HG02884 (cell line): Measurements from ENCODE around the gene ABCC9.

Source experiments
- ATAC-seq: cut with Tn5 transposase; IDR thresholded peaks from one replicate; pipeline ENCODE4 v1.9.1; 2021; ENCODE audit warnings: mild to moderate bottlenecking, moderate library complexity; ENCODE audit not compliant: unreplicated experiment

The ABCC9 gene

DNA sequence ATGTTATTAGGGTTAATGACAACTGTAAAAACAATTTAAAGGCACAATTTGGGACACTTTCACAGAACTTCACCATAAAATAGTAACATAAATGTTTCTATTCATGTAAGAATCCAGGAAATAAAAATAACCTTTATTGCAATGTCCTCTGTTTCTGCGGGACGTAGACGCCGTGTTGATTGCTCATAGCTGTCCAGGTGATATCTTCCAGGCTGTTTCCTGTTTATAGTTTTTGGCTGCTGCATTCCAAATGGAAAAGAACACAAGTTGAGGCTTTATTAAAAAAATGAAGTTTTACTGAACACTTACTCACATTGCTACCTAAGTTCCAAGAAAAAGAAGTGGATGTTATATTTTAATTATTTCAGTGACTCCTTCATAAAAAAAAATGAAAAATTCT, 58.6 kb downstream of the ABCC9 start:
- ATAC-seq: no peak

DNA sequence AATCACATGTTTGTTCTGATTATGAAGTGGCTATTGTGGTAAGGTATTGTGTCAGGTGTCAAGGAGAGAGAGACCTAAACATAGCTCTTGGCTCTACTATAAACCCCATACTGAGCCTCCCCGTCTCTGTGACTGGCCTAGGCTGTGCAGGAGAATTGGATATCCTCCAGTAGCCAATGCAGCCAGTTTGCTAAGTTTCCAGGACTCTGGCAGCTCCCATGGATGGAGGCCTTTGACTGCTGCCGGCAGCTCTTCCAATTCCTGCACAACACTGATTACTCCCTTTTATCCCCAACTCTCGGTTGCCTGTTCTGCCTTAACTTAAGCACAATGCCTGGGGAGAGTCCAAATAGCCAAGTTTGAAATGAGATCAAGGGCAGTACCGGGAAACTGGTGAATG, 59.3 kb downstream of the ABCC9 start:
- ATAC-seq: no peak

DNA sequence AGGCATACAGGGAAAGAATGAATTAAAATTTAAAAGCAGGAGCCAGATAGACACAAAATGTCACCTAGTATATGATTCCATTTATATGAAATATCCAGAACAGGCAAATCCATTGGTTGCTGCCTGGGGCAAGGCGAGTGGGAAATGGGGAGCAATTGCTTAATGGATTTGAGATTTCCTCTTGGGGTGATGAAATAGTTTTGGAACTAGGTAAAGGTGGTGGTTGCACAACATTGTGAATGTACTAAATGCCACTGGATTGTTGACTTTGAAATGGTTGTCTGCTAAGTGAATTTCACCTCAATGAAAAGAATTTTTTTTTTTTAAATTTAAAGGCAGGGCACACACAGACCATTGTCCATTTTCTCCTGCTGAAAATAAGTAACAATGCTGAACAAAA, 61.9 kb downstream of the ABCC9 start:
- no peak for ATAC-seq

DNA sequence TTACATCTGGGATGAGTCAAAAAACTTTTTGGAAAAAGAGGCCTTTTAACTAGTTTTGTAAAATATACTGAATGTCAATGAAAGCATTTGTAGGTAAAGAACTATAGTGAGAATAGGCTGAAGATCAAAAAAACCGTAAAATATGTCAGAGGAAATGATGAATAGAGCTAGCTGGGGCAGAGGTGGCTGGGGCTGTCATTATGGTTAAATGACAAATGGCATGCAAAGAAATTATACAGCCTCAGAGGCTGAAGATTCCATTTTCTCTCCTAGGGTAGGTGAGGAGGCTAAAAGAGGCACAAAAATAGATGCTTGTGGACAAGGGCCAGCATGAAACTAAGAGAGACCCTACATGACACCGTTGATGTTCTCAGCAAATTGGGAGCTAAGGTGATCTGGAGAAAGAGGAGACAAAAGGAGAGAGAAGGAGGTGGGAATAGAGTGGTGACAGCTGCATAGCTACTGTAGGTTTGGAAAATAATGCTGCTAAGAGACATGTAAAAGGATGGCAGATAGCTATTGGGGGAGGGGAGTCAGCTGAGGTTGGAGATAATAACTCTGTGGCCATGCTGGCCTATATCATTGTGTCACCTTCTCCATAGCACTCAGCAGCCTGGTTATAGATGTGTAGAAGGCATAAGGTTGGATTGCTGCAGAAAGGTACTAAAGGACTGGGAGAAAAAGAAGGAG, 63.8 kb downstream of the ABCC9 start:
- no peak for ATAC-seq

DNA sequence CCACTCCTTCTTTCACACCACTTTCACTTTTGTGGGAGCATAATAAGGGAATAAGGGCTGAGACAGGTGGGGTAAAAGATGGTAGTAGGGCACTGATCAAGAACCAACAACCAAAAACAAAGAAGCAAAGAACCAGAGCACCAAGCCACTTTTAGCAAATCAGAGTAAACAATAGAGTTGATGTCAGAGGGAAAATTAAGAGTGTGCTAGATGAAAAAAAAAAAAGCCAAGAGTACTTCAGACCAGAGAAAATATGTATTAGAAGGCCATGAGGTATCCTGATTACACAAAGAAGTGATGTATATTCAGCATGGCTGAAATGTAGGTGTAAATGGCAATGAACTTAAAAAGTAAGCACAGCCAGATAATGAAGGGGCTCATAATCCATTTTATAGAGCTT, 75.4 kb downstream of the ABCC9 start:
- ATAC-seq: no peak

DNA sequence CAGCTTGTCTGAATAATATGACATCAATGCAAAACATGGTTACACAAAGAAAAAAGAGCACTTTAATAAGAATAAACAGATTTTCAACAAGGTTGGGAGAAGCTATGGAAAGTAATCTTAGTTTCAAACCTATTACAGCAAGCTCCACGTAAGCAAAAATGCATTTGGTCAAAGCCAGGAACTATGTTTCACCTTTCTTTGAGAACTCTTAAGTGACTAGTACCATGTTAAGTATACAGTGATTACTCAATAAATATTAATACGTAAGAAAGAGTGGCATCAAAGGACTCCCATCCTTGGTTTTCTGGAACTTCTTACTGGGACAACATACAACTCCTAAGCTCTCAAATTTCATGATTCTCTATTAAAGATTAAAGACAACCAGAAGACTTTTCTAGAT, 80.7 kb downstream of the ABCC9 start:
- ATAC-seq: no peak

DNA sequence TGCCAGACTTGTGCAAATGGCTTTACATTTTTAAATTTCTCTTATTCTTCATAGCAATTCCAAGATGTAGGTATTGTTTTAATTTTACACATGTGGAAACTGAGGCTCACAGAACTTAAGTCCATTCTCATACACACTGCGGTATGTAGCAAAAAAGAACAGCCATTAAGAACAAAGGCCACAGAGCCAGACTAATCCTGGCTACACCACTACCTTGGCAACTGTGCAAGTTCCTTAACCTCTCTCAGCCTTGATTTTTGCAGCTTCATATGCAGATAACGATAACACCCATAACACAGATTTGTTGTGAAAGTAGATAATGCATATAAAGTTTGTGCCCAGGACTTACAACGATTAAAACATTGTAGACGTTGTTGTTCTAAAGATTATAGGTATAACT, 81.1 kb downstream of the ABCC9 start:
- no peak for ATAC-seq

DNA sequence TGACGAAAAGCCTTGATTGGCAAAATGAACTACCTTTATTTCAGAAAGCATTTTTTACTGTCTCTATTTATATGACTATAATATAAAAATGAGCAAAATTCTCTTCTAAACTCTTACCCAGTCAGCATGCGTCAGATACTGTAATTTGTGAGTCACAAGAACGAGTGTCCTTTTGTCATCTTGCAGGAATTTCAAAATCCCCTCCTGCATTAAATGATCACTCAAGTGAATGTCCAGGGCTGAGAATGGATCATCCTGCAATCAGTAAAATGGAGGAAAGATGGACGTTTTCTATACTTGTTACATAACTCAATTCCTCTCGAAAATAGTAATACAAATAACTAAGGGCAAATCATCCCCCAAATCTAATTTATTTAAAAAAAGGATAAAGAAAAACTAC, 89.0 kb downstream of the ABCC9 start:
- no peak for ATAC-seq

DNA sequence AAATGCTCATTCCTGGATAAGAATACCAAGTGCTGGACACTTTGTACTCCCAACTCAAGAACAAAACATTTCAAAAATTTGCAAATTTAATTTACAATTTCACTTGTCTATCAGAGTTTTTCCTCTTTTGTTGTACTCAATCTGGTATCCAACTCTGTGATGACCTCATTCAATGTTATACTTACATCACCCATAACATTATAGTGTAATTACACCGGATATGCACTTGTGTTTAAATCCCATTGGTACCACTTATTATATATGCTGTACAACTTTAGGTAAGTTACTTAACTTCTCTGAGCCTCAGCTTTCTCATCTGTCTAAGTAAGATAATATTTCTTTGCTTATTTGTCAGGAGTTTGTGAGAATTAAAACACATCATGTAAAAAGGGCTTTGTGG, 90.1 kb downstream of the ABCC9 start:
- no peak for ATAC-seq

DNA sequence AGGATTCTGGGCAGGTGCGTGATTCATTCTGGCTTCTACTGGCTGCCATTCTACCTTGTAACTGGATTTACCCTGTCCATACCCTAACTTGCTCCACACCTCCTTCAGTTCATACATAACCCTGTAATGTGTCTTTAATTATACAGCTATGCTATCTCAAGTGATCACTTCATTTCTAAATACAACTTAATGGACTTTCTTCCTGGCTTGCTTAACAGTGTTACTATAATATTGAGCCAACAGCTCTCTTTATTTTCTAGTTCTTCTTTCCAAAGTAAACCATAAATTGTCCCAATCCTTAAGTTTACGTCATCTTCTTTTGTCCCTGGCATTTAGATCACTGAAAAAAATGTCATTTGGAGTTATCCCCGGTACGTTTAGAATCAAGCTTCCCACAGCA, 90.8 kb downstream of the ABCC9 start:
- no peak for ATAC-seq

DNA sequence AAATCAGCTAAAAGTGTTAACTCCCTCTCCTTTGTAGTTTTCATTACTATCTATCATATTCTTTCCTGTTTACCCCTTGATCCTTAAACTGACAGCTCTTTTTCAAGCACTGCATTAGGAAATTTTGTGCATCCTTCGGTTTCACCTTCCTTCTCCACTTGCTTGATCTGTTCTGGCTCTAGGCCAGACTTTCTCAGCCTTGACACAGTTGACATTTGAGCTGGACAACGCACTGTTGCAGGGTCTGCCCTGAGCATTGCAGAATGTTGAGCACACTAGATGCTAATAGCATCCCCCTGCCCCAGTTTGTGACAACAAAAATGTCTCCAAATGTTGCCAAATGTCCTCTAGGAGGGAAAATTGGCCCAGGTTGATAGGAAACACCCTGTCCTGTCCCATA, 91.3 kb downstream of the ABCC9 start:
- no peak for ATAC-seq

DNA sequence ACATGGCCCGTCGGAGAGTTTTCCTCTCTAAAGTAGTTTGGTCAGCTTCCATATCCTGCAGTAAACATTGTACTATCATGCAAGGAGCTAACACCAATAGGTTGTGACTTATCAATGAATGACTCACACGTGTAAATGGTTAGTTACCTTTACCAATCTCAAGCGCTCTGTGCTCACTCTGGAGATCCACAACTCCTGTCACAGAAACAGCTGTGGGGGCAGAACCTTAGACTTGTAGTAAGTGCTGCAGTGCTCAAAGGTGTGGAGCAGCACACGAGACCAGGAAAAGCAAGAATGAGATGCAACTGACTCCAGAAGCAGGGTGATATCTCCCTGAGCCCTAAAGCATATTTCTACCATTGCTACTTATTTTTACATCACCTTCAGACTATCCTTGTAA, 93.0 kb downstream of the ABCC9 start:
- no peak for ATAC-seq

DNA sequence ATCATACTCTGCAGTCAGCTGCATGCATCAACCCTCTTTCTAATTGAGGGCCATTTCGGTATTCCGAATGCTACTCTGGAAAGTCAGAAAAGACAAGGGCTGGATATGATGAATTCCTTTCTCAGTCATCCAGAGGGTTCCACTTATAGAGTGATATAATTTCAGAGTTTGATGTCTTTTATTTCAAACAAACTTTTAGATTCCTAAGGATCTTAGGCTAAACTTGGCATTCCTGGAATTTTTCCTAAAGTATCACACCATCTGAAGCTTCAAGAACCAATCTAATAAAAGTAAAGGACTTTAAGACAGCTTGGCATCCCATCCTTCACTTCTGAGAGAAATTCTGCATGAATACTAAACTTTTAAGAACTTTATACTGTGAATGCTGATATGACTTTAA, 97.4 kb downstream of the ABCC9 start:
- ATAC-seq: no peak

DNA sequence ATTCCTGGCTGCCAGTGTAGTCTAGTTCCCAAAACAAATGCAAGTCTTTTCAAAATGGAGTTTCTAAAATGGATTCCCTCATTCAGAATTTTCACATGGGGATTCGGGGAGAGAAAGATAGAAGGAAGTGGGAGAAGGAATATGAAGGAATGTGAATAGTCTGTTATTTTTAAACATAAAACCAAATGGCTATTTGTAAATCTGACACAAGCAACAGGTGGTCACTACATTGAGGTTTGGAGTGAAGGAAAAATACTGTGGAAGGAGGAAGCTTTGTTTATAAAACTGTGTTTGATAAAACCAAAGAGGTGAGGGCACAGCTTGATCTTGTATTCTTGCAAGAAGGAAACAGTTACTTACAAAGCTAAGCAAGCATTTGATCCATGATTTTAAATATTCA, 101.5 kb downstream of the ABCC9 start:
- no peak for ATAC-seq

DNA sequence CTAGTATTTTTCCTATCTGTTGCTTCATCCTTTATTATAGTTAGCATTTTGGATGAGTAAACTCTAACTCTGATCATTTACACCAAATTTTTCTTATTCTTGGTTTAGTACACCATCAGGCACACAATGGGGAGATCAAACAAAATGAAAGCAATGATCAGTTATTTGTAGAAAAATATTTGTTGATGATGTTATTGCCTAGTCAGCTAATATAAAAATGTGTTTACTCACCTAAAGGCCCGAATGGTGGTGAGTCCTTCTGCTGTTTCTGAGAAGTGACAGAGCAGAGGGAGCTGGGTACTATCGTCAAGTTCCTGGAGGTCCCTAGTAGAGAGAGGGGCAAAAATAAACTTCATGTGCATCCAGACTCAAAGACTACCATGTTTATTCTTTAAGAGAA, 103.4 kb downstream of the ABCC9 start:
- no peak for ATAC-seq

DNA sequence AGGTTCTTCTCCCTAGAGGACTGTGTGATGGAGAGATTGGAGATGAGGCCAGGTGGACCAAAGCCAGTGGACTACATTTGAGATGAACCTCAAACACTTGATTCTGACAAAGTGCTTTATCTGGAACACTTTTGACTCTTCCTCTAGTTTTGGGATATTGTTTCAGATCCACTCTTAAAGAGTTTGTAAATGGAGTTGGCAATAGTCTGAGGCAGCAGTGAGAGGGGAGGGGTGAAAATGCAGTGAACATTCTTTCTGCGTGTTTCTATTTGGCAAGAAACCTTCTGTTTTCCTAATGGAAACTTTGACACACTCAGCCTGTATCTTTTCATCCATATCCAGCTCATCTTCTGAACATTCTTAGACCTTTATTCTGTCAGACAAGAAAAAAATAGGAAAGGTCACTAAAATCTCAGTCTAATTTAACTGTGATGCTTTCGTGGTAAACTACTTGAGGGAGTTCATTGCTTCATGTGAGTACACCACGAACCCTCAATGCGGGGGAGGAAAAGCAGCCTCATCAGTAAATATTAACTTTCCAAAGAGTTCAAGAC, 109.4 kb downstream of the ABCC9 start:
- no peak for ATAC-seq

DNA sequence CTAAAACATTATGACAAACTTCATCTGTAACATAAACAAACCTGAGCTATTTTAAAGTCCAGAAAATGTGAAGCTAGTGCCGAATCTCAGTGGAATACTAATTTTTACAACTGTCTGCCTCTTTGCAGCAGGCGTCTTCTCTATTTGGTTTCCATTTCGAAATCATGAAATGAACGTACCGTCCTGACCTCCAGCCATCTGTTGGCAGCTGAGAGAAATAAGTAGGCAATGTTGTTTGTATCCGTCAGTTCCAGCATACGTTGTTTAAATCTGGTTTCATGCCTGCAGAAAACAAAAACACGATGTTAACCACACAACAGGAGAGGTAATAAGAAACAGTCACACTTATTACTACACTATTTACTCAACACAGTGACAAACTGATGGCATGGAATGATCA, 112.4 kb downstream of the ABCC9 start:
- ATAC-seq: no peak

DNA sequence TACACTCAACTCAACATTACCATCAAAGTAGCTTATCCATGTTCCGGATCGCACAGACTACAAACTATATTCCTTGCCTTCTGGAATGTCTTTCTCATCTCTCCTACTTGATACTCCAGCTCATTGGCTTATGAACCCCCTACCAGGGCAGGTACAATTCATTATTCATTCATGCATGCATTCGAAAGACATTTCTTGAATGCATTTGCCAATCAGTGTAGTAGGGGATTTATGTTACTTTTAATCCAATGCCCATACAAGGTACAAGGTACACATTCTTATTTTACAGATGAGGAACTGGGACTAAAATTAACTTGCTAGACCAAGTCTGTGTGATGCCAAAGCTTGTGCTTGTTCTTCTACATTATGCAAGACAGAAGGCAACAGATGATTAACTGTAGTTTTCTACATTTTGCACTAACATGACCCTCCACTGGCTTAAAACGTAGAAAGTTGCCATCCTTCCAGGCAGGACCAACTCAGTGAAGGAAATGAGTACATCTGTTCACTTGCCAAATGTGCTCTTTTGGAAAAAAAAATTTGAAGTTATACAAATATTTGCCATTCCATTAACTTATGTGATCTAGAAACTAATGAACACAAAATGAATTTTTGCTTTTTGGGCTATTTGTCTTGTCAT, 113.0 kb downstream of the ABCC9 start:
- no peak for ATAC-seq

DNA sequence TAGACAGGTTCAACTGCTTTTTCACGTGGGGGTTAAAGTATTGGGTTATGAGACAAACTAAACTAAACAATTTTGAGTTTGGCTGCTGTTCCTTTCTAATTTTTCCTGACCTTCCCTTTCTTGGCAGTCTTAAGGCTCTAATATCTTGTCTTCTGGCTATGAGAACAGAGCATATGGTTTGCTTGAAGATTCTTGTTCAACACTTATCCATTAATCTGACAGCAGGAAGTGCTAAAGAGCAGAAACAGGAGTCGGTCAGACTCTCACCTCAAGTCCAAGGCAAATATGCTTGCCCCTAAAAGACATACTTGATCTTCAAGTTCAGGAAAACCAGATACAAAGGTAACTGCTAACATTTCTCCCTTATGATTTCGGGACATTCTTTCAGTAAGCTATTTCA, 114.1 kb downstream of the ABCC9 start:
- no peak for ATAC-seq

DNA sequence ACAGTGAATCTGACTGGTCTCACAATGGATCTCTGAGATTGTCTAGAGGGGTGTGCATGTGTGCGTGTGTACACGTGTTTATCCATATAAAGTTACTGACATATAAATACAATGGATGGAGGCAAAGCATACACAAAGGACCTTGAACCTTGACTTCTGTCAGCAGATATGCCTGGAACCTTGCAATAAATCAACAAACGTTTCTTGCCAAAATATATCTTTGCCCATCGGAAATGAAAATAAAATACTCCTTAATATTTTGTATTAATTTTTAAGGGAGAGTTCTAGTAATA, 114.7 kb downstream of the ABCC9 start:
- no peak for ATAC-seq

DNA sequence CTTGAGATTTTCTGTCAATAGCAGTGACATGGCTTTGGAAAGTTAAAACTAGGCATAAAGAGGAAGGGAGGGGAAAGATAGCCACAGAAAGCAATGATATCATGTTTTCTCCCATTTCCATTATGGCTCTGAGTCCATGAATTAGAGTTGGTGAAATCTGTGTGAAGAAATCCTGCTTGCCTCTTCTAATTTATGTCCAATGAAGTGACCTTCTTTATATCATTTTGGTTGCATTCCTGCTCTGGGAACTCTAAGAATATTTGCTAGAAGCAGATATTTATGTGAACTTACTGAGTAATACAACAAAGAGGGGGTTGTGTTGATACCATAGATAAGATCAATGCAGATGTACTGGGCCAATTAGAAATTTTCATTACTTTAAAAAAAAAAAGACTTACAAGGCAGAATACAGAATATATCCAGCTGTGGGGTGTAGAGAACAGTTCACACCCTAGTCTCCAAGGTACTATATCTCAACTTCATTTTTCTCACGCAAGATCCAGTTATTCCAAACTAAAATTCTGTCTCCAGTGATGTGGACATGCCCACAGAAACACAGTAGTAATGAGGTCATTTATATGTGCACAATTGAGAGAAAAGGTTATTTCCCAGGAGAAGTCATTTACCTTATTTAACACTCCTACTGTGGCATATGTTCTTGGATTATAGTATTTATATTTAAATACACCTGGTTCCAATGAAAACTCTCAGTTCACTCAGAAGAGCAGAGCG, 115.2 kb downstream of the ABCC9 start:
- ATAC-seq: no peak

DNA sequence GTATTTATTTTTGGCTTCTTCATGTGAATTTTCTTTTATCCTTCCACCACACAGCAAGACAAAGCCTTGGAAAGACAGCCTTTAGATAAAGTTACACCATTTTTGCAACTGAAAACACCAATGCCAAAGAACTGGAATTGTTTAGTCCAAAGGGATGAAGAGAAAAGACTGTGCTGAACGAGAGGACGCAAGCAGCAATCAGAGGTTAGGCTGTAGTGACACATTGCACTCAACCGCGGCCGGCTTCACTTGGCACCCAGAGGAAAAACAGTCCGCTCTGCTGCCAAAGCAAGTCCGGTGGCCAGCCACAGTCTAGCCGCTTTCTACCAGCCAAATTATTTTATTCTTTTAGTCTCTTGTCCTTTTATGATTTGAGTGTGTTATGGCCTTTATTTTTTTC, 117.6 kb downstream of the ABCC9 start:
- ATAC-seq: no peak
